GM03348 (cell line): ENCODE data around the gene PLPP6.
A peak's percentile ranks its signal among the peaks of the same experiment; 100 is the strongest.

Source experiments
- DNase-seq: peaks from one replicate; pipeline ENCODE4 v3.0.0; 2012; ENCODE audit warnings: low spot score

The PLPP6 gene

GRCh38 chr9:4662989-4663792 lies 1.1 kb downstream of the PLPP6 start:
- DNase-seq, result no peak

DNA sequence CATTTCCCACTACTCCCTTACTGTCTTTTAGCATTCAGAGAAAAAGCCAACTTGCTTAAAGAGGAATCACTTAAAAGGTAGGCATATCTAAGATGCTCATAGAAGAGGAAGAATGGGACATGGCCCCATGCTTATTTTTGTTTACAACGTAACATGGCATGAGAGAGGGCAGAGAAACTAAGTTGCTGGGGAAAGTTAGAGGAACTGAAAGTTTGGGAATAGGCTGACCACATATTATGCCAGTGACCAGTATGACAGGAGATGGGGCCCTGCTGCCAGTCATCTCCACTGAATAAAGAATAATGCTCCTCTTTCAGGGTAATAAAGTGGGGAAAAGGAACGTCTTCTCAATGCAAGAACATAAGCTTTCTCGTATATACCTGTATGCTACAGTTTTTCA lies 1.9 kb downstream of the PLPP6 start:
- no peak for DNase-seq

DNA sequence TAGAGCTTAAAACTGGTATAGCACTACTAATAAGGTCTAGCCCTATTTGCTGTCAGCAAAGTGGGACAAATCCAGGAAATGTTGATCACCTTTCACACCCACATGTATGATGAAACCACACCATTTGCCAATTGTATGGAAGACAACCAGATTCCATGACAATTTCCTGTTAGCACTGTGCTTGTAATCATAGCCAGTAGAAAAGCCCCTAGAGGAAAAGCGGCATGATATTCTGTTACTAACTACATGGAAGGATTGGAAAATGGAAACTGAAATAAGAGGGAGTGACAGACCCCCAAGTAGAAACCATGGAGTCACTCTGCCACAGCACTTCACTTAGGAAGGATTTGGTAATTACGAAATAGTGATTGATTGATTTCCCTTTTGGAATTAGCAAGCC lies 3.3 kb downstream of the PLPP6 start:
- DNase-seq, result peak; percentile 36

GRCh38 chr9:4666042-4666699 lies 4.1 kb downstream of the PLPP6 start, which contains the start of gene SPATA6L:
Gene SPATA6L (minus strand): TSS chr9:4666480. CDS start chr9:4666250, 230 bp downstream.
- peak; percentile 73 for DNase-seq

DNA sequence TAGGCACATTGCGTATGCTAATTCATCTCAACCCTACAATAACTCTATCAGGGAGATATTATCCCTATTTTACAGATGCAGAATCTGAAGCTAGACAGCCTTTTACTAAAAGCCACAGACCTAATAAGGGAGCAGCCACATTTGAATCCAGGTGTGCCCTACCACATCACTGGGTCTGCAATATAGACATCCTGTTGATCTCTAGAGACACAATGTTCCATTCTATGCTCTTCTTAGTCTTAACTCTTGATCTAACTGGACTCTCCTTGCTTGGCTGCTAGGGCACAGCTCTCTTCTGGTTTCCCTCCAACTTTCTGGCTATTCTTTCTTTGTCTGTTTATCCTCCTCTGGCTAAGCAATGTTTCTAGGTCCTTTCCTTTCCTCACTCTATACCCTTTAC lies 5.6 kb downstream of the PLPP6 start:
- no peak for DNase-seq

DNA sequence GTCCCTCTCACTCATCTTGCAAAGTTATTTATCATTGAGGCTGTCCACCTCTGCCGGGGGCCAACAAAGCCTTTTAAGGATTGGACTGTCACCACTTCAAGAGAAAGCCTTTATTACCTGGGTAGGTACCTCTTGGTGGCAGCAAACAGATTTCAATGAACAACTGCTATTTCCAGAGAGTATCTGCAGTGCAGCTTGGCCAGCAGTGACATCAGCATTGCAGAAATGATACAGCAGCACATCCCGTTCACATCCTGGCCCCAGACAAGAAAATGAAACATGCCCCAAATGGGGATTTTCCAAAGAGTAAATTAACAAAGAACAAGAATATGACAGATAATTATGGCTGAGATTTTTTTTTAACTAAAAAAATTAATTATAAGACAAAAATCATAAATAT lies 6.5 kb downstream of the PLPP6 start:
- no peak for DNase-seq

GRCh38 chr9:4669890-4670289 lies 7.8 kb downstream of the PLPP6 start:
- no peak for DNase-seq

GRCh38 chr9:4670591-4670990 lies 8.5 kb downstream of the PLPP6 start:
- DNase-seq, result no peak

DNA sequence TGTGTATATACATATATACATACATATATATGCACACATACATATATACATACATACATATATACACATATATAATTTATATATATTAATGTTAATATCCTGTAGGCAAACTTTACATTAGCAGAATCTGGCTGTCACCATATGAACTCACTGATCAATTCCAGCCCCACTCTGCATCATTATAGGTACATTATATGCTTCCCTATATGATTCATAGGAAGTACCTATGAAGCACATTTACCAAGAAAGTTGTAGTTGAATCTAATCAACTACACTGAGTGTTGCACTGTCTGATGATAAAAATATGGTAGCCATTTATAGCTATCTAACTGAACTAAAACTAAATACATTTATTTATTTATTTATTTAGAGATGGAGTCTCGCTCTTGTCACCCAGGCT lies 9.6 kb downstream of the PLPP6 start:
- DNase-seq, result no peak

GRCh38 chr9:4674783-4675182 lies 12.7 kb downstream of the PLPP6 start:
- peak; percentile 80 for DNase-seq

DNA sequence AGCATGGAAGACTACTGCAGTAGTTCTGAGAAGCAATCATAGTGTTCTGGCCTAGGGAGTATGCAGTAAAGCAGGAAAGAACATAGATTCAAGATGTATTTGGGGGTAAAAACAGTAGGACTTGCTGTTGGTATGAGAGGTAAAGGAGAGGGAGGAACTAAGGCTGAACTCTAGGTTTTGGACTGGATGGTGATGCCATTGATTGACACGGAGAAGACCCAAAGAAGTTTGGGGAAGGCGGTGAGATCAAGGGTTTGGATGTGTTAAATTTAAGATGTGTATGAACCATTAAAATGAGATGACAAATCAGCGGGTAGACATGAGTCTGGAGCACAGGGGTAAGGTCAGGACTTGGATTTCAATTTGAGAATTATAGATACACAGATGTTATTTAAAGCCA lies 15.3 kb downstream of the PLPP6 start:
- DNase-seq, result no peak

- DNase-seq, result no peak
These were observed 16.7 kb downstream of the PLPP6 start for GRCh38 chr9:4678679-4679267.

GRCh38 chr9:4679268-4680172 lies 17.4 kb downstream of the PLPP6 start, which contains the start of gene CDC37L1:
Gene CDC37L1 (plus strand): TSS chr9:4679569. CDS start chr9:4679768, 199 bp downstream.
- DNase-seq, result peak; percentile 92

DNA sequence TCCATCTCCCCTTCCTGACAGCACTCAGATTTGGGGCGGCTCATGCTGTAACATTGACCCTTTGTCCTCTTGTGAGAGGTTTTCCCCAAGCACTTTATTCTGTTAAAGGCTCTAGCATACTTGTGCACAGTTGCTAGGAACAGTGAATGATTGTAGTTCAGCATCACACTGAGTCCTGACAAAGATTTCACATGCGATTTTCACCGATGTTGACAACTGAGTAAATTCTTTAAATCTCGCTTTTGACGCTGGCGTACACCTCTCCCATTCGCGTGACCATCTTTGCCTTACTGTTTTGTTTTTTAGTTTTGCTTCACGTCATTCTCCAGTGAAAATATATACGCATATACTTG lies 18.1 kb downstream of the PLPP6 start:
- DNase-seq, result no peak

DNA sequence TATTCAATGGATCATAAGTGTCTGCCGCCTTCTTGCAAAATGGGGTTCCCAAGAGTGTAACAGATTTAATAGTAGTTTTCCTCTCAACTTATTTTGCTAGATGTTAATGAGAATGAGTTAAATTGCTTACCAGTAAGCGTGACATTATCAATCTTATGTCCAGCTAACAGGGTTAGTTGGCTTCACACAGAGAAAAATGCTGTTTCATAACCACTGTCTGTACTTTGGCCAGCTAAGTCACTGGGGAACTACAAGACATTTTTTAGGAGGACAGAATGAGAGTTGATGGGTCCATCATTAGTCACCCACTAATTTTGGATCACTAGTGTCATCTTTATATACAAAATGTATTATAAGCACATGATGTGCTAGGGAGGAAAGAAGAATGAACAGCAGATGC lies 18.7 kb downstream of the PLPP6 start:
- peak; percentile 46 for DNase-seq

- DNase-seq, result no peak
These were observed 22.7 kb downstream of the PLPP6 start for GRCh38 chr9:4684820-4685219.

- no peak for DNase-seq
These were observed 24.0 kb downstream of the PLPP6 start for GRCh38 chr9:4686112-4686511.

- no peak for DNase-seq
These were observed 24.5 kb downstream of the PLPP6 start for GRCh38 chr9:4686584-4686983.

- no peak for DNase-seq
These were observed 26.9 kb downstream of the PLPP6 start for GRCh38 chr9:4689021-4689420.

DNA sequence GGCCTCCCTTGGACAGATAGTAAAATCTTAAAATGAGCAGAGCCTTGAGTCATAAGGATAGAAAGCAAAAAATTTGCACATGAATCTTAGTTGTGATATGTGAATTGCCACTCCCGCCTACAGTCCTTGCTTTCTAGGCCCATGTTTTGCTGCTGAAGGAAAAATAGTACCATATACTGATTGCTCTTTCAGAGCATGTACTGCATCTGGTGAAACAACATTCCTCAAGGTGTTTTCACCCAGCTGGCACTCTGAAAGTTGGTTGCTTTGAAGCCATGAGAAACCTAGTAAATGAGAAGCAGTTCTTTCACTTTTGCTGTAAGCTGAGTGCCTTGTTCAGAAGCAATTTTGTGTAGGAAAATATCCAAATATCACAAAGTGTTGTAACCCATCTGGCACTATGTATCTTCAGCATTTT lies 27.6 kb downstream of the PLPP6 start:
- no peak for DNase-seq

DNA sequence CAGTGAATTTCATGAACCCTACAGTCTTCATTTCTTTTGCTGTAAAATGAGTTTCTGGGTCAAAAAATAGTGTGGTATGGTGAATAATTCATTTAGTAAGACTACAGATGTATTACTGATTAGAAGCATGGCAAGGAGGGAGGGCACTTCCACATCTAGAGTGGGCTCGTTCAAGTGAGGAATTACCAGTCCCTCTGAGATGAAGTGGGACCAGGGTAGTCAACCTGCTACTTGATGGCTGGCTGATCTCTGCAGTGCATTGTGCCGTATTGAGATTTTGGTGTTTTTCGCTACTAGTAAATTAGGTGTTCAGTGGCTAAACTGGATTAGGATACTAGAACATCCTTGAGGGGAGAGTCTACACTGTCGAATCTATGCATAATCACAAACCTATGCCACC lies 28.1 kb downstream of the PLPP6 start:
- DNase-seq, result no peak

DNA sequence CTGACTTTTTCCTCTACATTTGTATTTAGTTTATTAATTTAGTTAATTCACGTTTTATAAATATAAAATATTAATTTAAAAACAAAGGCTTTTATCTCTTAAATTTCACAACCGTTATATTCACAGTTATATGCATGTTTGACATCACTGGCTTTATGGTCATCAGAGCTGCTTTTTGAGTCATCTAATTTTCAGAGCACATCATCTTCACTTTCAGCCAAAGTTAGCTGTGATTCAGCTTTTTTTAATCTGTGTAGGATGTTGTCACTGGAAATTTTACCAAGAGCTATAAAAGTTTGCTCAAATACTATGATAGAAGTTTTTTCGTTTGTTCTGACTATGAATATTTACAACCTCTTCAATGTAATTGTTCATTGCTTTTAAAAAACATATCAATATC lies 29.7 kb downstream of the PLPP6 start:
- DNase-seq, result peak; percentile 33
